ENCODE data around the gene FGF21.
A peak's percentile ranks its signal among the peaks of the same experiment; 100 is the strongest.

Gene FGF21

GRCh38 chr19:48794291-48794690 is 39.0 kb downstream of the FGF21 start:
- DNase-seq, result no peak

- peak; percentile 85 for DNase-seq
Observed at GRCh38 chr19:48795055-48795684, 39.8 kb downstream of the FGF21 start.

- no peak for DNase-seq
Observed at GRCh38 chr19:48795685-48796070, 40.4 kb downstream of the FGF21 start.

GRCh38 chr19:48796298-48797083 is 41.2 kb downstream of the FGF21 start:
- no peak for DNase-seq

GRCh38 chr19:48797103-48797502 is 41.8 kb downstream of the FGF21 start:
- no peak for DNase-seq

- no peak for DNase-seq
Observed at GRCh38 chr19:48798937-48799336, 43.6 kb downstream of the FGF21 start.

- DNase-seq, result no peak
Observed at GRCh38 chr19:48799358-48800300, 44.3 kb downstream of the FGF21 start.

- no peak for DNase-seq
Observed at GRCh38 chr19:48802623-48803022, 47.3 kb downstream of the FGF21 start.

- no peak for DNase-seq
Observed at GRCh38 chr19:48804496-48804895, 49.2 kb downstream of the FGF21 start.

- DNase-seq, result no peak
Observed at GRCh38 chr19:48805452-48805851, 50.1 kb downstream of the FGF21 start.

- no peak for DNase-seq
Observed at GRCh38 chr19:48806518-48806817, 51.1 kb downstream of the FGF21 start.

- no peak for DNase-seq
Observed at GRCh38 chr19:48806818-48807589, 51.7 kb downstream of the FGF21 start.

- DNase-seq, result no peak
Observed at GRCh38 chr19:48807590-48808308, 52.4 kb downstream of the FGF21 start.
